Liver (tissue), 9 donors: ENCODE results near the gene TM9SF1. TPM values are rescaled to one million over a fixed set of nuclear protein-coding genes. Genes with fewer than 3 reads are reported as not detected.

Source experiments
- DNase-seq: peaks from one replicate; pipeline ENCODE4 v3.0.0-alpha.2; 2017; ENCODE audit warnings: low spot score
- H3K27ac ChIP-seq, 2 donors: one replicate each; pipeline ENCODE4 v1.7.0; 2013; ENCODE audit warnings: inconsistent platforms in 2 of 2, low read length in 2 of 2, control low read depth in 1 of 2, low read depth in 1 of 2, mild to moderate bottlenecking in 1 of 2
- H3K27me3 ChIP-seq, 4 donors: one replicate each; pipeline versions ENCODE4 v1.6.1 to v1.7.0; 2013; ENCODE audit warnings: low read length in 3 of 4, inconsistent platforms in 1 of 4, mild to moderate bottlenecking in 1 of 4, moderate library complexity in 1 of 4; ENCODE audit not compliant: control insufficient read depth in 4 of 4, insufficient read depth in 4 of 4
- H3K36me3 ChIP-seq, 4 donors: one replicate each; pipeline versions ENCODE4 v1.6.1 to v1.7.0; 2013; ENCODE audit warnings: low read length in 3 of 4, mild to moderate bottlenecking in 3 of 4, low read depth in 1 of 4, moderate library complexity in 1 of 4; ENCODE audit not compliant: control insufficient read depth in 4 of 4, insufficient read depth in 3 of 4
- H3K4me1 ChIP-seq, 4 donors: one replicate each; pipeline versions ENCODE4 v1.6.1 to v1.7.0; 2013; ENCODE audit warnings: low read length in 3 of 4, mild to moderate bottlenecking in 3 of 4, moderate library complexity in 1 of 4; ENCODE audit not compliant: control insufficient read depth in 4 of 4, insufficient read depth in 4 of 4
- H3K4me3 ChIP-seq, 3 donors: one replicate each; pipeline versions ENCODE4 v1.6.1 to v1.7.0; 2013; ENCODE audit warnings: low read length in 3 of 3, control low read depth in 1 of 3, low read depth in 1 of 3, mild to moderate bottlenecking in 1 of 3
- H3K9ac ChIP-seq, 2 donors: one replicate each; pipeline ENCODE4 v1.7.0; 2013; ENCODE audit warnings: low read length in 2 of 2, mild to moderate bottlenecking in 2 of 2, moderate library complexity in 2 of 2, control low read depth in 1 of 2, low read depth in 1 of 2
- H3K9me3 ChIP-seq, 4 donors: one replicate each; pipeline versions ENCODE4 v1.6.1 to v1.7.0; 2013; ENCODE audit warnings: low read length in 3 of 4; ENCODE audit not compliant: control insufficient read depth in 4 of 4
- EGR1 ChIP-seq, 2 donors: IDR thresholded peaks; 2 replicates each; pipeline ENCODE4 v1.6.1; 2016 to 2018; ENCODE audit warnings: antibody characterized with exemption in 2 of 2, low read depth in 2 of 2
- FOXA1 ChIP-seq: IDR thresholded peaks from 2 replicates; pipeline ENCODE4 v1.6.1; 2016; ENCODE audit warnings: antibody characterized with exemption
- FOXA2 ChIP-seq: IDR thresholded peaks from 2 replicates; pipeline ENCODE4 v1.6.1; 2016; ENCODE audit warnings: antibody characterized with exemption
- GABPA ChIP-seq, 2 donors: IDR thresholded peaks in 1 of 2; conservative IDR thresholded peaks in 1 of 2; 2 replicates each; pipeline ENCODE4 v1.6.1; 2016; ENCODE audit warnings: antibody characterized with exemption in 2 of 2, mild to moderate bottlenecking in 1 of 2, moderate library complexity in 1 of 2
- HNF4A ChIP-seq, 2 donors: conservative IDR thresholded peaks; 2 replicates each; pipeline ENCODE4 v1.6.1; 2016; ENCODE audit warnings: antibody characterized with exemption in 2 of 2, mild to moderate bottlenecking in 2 of 2
- HNF4G ChIP-seq: IDR thresholded peaks from 2 replicates; pipeline ENCODE4 v1.6.1; 2016; ENCODE audit warnings: antibody characterized with exemption
- JUND ChIP-seq, 2 donors: IDR thresholded peaks; 2 replicates each; pipeline ENCODE4 v1.6.1; 2016; ENCODE audit warnings: antibody characterized with exemption in 2 of 2
- NR2F2 ChIP-seq: IDR thresholded peaks from 2 replicates; pipeline ENCODE4 v1.6.1; 2016; ENCODE audit warnings: antibody characterized with exemption
- RAD21 ChIP-seq, 2 donors: IDR thresholded peaks; 2 replicates each; pipeline ENCODE4 v1.6.1; 2016; ENCODE audit warnings: antibody characterized with exemption in 2 of 2, mild to moderate bottlenecking in 2 of 2
- RXRA ChIP-seq, 2 donors: IDR thresholded peaks; 2 replicates each; pipeline ENCODE4 v1.6.1; 2017 to 2018; ENCODE audit warnings: antibody characterized with exemption in 2 of 2, mild to moderate bottlenecking in 1 of 2
- SP1 ChIP-seq: IDR thresholded peaks from 2 replicates; pipeline ENCODE4 v1.6.1; 2018; ENCODE audit warnings: antibody characterized with exemption, mild to moderate bottlenecking
- TAF1 ChIP-seq: conservative IDR thresholded peaks from 2 replicates; pipeline ENCODE4 v1.6.1; 2016; ENCODE audit warnings: antibody characterized with exemption, mild to moderate bottlenecking
- YY1 ChIP-seq: IDR thresholded peaks from 2 replicates; pipeline ENCODE4 v1.6.1; 2016; ENCODE audit warnings: antibody characterized with exemption, mild to moderate bottlenecking
- WGBS: extraction: QIAGEN DNeasy Blood & Tissue Kit; methylation state at CpG from one replicate; pipeline ENCODE4 v1.1.7; 2013; 5-methylcytosine and 5-hydroxymethylcytosine counted together
- polyA plus RNA-seq, 2 donors: library from polyadenylated mRNA; stranded (reverse) in 1 of 2; unstranded in 1 of 2; fragments of 200-250 nt in 1 of 2; fragments of >200 nt in 1 of 2; fragmentation: Nextera tagmentation in 1 of 2; extraction: Ambion mirVana in 1 of 2; gene quantifications; one replicate each; pipeline versions ENCODE4 v1.2.1 to v1.2.3, GENCODE V29; 2013 to 2015
- total RNA-seq, 2 donors: library from RNA; depleted of rRNA; stranded (reverse); fragments of >200 nt; gene quantifications; one replicate each; pipeline ENCODE4 v1.2.3, GENCODE V29; 2014
- TF ChIP-seq, protein P1 (sequence below): IDR thresholded peaks from 2 replicates; pipeline ENCODE4 v1.6.1; 2016; ENCODE audit warnings: antibody characterized with exemption, mild to moderate bottlenecking
- TF ChIP-seq, protein P2 (sequence below): IDR thresholded peaks from 2 replicates; pipeline ENCODE4 v1.6.1; 2016; ENCODE audit warnings: antibody characterized with exemption
- TF ChIP-seq, protein P3 (sequence below): IDR thresholded peaks from 2 replicates; pipeline ENCODE4 v1.6.1; 2016; ENCODE audit warnings: antibody characterized with exemption
- TF ChIP-seq, protein P4 (sequence below): fragments of 150-350 bp; IDR thresholded peaks from 2 replicates; pipeline ENCODE4 v1.5.1; 2017; ENCODE audit warnings: improper control_type of control experiment, low read depth, low read length; ENCODE audit not compliant: missing input control
- TF ChIP-seq, protein P5 (sequence below): IDR thresholded peaks from 2 replicates; pipeline ENCODE4 v1.6.1; 2016; ENCODE audit warnings: antibody characterized with exemption
- donor health status: healthy.
- donor health status: healthy.
- donor health status: healthy.
- donor health status: healthy.
- donor health status: healthy.

TM9SF1 gene
- total and polyA plus RNA-seq, 4 donors = 27.5 to 76.2 (median 38.5) TPM

DNA sequence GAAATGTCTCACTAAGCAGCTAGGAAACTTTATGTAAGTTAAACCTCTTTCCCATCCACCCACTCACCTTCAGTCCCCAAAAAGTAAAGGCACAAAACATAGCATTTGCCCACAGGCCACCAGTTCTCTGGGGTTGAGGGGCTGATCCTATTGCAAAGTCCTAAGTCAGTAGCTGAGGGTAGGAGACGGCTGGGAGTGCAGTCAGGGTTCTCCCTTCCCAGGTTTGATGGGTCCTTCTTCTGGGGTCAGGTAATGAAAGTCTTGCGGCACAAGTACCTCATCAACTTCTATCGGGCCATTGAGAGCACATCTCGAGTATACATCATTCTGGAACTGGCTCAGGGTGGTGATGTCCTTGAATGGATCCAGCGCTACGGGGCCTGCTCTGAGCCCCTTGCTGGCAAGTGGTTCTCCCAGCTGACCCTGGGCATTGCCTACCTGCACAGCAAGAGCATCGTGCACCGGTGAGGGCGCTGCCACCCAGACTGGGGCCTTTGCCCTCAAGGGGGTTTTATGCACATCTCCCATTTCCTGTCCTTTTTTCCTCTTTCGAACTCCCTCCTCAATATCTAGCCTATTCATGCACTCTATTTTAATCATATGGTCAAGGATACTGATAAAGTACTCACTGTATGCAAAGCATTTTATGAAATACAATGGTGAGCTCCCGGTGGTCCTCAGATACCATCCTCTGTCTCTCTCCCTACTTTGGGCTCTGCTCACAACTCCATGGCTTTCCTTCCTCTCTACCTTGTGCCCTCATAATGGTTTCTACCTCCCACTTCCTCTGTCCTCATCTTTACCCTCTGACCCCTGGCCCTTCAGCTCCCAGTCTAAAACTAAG lies 11.2 kb upstream of the TM9SF1 start:
- no peak overlapping the region for H3K9ac ChIP-seq
- no peak overlapping the region for H3K4me3 ChIP-seq
- H3K27ac ChIP-seq = no peak overlapping the region
- 98% methylated on average over 11 of the region's 11 CpGs for WGBS
- H3K9me3 ChIP-seq = no peaks in the 10 kb centered on the region
- H3K27me3 ChIP-seq = no peaks in the 10 kb centered on the region
- no peak for DNase-seq
- TF ChIP-seq HNF4G (no peak), EGR1 (IDR thresholded peaks at IDR 0.05; ENCODE audit: low read depth in 2 of 2) (no peak), HNF4A (conservative IDR thresholded peaks at IDR 0.05) (no peak), FOXA2 (no peak), YY1 (no peak), RAD21 (IDR thresholded peaks at IDR 0.05) (no peak), NR2F2 (no peak), SP1 (no peak), RXRA (IDR thresholded peaks at IDR 0.05) (no peak), JUND (IDR thresholded peaks at IDR 0.05) (no peak), FOXA1 (no peak), GABPA (IDR thresholded peaks at IDR 0.05 in 1 of 2, conservative IDR thresholded peaks at IDR 0.05 in 1 of 2) (no peak), TAF1 (no peak)
- TF ChIP-seq, protein P1, sequence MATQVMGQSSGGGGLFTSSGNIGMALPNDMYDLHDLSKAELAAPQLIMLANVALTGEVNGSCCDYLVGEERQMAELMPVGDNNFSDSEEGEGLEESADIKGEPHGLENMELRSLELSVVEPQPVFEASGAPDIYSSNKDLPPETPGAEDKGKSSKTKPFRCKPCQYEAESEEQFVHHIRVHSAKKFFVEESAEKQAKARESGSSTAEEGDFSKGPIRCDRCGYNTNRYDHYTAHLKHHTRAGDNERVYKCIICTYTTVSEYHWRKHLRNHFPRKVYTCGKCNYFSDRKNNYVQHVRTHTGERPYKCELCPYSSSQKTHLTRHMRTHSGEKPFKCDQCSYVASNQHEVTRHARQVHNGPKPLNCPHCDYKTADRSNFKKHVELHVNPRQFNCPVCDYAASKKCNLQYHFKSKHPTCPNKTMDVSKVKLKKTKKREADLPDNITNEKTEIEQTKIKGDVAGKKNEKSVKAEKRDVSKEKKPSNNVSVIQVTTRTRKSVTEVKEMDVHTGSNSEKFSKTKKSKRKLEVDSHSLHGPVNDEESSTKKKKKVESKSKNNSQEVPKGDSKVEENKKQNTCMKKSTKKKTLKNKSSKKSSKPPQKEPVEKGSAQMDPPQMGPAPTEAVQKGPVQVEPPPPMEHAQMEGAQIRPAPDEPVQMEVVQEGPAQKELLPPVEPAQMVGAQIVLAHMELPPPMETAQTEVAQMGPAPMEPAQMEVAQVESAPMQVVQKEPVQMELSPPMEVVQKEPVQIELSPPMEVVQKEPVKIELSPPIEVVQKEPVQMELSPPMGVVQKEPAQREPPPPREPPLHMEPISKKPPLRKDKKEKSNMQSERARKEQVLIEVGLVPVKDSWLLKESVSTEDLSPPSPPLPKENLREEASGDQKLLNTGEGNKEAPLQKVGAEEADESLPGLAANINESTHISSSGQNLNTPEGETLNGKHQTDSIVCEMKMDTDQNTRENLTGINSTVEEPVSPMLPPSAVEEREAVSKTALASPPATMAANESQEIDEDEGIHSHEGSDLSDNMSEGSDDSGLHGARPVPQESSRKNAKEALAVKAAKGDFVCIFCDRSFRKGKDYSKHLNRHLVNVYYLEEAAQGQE = no peak
- TF ChIP-seq, protein P2, sequence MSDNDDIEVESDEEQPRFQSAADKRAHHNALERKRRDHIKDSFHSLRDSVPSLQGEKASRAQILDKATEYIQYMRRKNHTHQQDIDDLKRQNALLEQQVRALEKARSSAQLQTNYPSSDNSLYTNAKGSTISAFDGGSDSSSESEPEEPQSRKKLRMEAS = no peak
- TF ChIP-seq, protein P3, sequence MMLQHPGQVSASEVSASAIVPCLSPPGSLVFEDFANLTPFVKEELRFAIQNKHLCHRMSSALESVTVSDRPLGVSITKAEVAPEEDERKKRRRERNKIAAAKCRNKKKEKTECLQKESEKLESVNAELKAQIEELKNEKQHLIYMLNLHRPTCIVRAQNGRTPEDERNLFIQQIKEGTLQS = no peak
- TF ChIP-seq, protein P4, sequence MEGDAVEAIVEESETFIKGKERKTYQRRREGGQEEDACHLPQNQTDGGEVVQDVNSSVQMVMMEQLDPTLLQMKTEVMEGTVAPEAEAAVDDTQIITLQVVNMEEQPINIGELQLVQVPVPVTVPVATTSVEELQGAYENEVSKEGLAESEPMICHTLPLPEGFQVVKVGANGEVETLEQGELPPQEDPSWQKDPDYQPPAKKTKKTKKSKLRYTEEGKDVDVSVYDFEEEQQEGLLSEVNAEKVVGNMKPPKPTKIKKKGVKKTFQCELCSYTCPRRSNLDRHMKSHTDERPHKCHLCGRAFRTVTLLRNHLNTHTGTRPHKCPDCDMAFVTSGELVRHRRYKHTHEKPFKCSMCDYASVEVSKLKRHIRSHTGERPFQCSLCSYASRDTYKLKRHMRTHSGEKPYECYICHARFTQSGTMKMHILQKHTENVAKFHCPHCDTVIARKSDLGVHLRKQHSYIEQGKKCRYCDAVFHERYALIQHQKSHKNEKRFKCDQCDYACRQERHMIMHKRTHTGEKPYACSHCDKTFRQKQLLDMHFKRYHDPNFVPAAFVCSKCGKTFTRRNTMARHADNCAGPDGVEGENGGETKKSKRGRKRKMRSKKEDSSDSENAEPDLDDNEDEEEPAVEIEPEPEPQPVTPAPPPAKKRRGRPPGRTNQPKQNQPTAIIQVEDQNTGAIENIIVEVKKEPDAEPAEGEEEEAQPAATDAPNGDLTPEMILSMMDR = no peak
- TF ChIP-seq, protein P5, sequence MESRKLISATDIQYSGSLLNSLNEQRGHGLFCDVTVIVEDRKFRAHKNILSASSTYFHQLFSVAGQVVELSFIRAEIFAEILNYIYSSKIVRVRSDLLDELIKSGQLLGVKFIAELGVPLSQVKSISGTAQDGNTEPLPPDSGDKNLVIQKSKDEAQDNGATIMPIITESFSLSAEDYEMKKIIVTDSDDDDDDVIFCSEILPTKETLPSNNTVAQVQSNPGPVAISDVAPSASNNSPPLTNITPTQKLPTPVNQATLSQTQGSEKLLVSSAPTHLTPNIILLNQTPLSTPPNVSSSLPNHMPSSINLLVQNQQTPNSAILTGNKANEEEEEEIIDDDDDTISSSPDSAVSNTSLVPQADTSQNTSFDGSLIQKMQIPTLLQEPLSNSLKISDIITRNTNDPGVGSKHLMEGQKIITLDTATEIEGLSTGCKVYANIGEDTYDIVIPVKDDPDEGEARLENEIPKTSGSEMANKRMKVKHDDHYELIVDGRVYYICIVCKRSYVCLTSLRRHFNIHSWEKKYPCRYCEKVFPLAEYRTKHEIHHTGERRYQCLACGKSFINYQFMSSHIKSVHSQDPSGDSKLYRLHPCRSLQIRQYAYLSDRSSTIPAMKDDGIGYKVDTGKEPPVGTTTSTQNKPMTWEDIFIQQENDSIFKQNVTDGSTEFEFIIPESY = no peak
- H3K4me1 ChIP-seq = no peaks in the 10 kb centered on the region
- peaks cover 12 to 35% (median 23%) of the 10 kb centered on the region in 4 donors for H3K36me3 ChIP-seq
